Smooth muscle cell (in vitro differentiated cells): Measurements from ENCODE around the gene ZNF155. TPM values are rescaled to one million over a fixed set of nuclear protein-coding genes. Genes with fewer than 3 reads are reported as not detected.

Experiments
- DNase-seq: peaks from one replicate; lab custom pipeline; 2025; ENCODE audit not compliant: unreplicated experiment; lab: John Stamatoyannopoulos, UW
- H2AFZ ChIP-seq: fragments of 200-600 bp; sonication (generic); 2 replicates; pipeline ENCODE4 v1.6.0; 2016; ENCODE audit warnings: antibody characterized with exemption, low read depth, mild to moderate bottlenecking
- H3F3A ChIP-seq: fragments of 200-600 bp; sonication (generic); 2 replicates; pipeline ENCODE4 v1.6.0; 2017; ENCODE audit warnings: antibody characterized with exemption, low read depth
- H3K27ac ChIP-seq: fragments of 200-600 bp; sonication (generic); 2 replicates; pipeline ENCODE4 v1.5.1; 2016; ENCODE audit warnings: low read depth, mild to moderate bottlenecking
- H3K27me3 ChIP-seq: fragments of 200-600 bp; sonication (generic); 2 replicates; pipeline ENCODE4 v1.6.1; 2016; ENCODE audit warnings: low read depth, mild to moderate bottlenecking
- H3K36me3 ChIP-seq: fragments of 200-600 bp; sonication (generic); 2 replicates; pipeline ENCODE4 v1.5.1; 2016; ENCODE audit warnings: low read depth
- H3K4me1 ChIP-seq: fragments of 200-600 bp; sonication (generic); 2 replicates; pipeline ENCODE4 v1.5.1; 2016; ENCODE audit warnings: low read depth
- H3K4me2 ChIP-seq: fragments of 200-600 bp; sonication (generic); 2 replicates; pipeline ENCODE4 v1.6.0; 2016; ENCODE audit warnings: mild to moderate bottlenecking
- H3K4me3 ChIP-seq: fragments of 200-600 bp; sonication (generic); 2 replicates; pipeline ENCODE4 v1.5.1; 2016; ENCODE audit warnings: mild to moderate bottlenecking
- H3K79me2 ChIP-seq: fragments of 200-600 bp; sonication (generic); 2 replicates; pipeline ENCODE4 v1.6.0; 2016; ENCODE audit warnings: low read depth, mild to moderate bottlenecking
- H3K9ac ChIP-seq: fragments of 200-600 bp; sonication (generic); 2 replicates; pipeline ENCODE4 v1.6.0; 2016; ENCODE audit warnings: low read depth
- H3K9me3 ChIP-seq: fragments of 200-600 bp; sonication (generic); replicated peaks from 2 replicates; pipeline ENCODE4 v1.5.1; 2016; ENCODE audit warnings: low read depth
- H4K20me1 ChIP-seq: fragments of 200-600 bp; sonication (generic); 2 replicates; pipeline ENCODE4 v1.6.0; 2016; ENCODE audit warnings: low read depth
- CTCF ChIP-seq: fragments of 200-600 bp; sonication (generic); IDR thresholded peaks from 2 replicates; pipeline ENCODE4 v1.5.1; 2017; ENCODE audit warnings: borderline replicate concordance, mild to moderate bottlenecking, antibody characterized with exemption; ENCODE audit not compliant: insufficient read depth, poor library complexity, severe bottlenecking
- WGBS: methylation state at CpG from one replicate; pipeline ENCODE4 v1.1.7; 2016; ENCODE audit warnings: low lambda C conversion rate; 5-methylcytosine and 5-hydroxymethylcytosine counted together
- polyA plus RNA-seq: library from polyadenylated mRNA; unstranded; fragments of >200 nt; fragmentation: Nextera tagmentation; extraction: Ambion mirVana; gene quantifications from 2 replicates; pipeline ENCODE4 v1.2.1, GENCODE V29; 2016
- total RNA-seq: library from RNA; depleted of rRNA; stranded (reverse); fragments of >200 nt; gene quantifications from 2 replicates; pipeline ENCODE4 v1.2.3, GENCODE V29; 2014

Gene ZNF155
- total RNA-seq, result 4.1 and 11.9 TPM in 2 replicates
- 1.2 and 5.5 TPM in 2 replicates for polyA plus RNA-seq

- Histone ChIP-seq H3K4me2 (peak within 1 kb of the TSS; percentile 99), H3F3A (no peaks in the 10 kb centered on the region), H3K4me3 (peak within 1 kb of the TSS; percentile 83), H4K20me1 (no peaks in the 10 kb centered on the region), H3K27ac (no peak within 1 kb of the TSS), H3K36me3 (peaks cover 3% of the 10 kb centered on the region), H3K79me2 (peaks cover 24% of the 10 kb centered on the region), H3K9ac (peak within 1 kb of the TSS; percentile 85), H3K4me1 (peaks cover 10% of the 10 kb centered on the region), H2AFZ (peak within 1 kb of the TSS; percentile 97), H3K9me3 (no peaks in the 10 kb centered on the region), H3K27me3 (no peaks in the 10 kb centered on the region)
- TF ChIP-seq CTCF, result no peak
- WGBS, result 1% methylated on average over 35 of the region's 40 CpGs
- DNase-seq, result peak; percentile 28
These were observed at the start of gene ZNF155 for GRCh38 chr19:43983912-43984686. TSS of gene ZNF155 (plus strand) at chr19:43984188. CDS start at chr19:43988544, 4,356 bp downstream.

- under 1% methylated on average over 42 of the region's 42 CpGs for WGBS
- peak within 1 kb of the TSS; percentile 66 for H3K9ac ChIP-seq
These were observed 48.8 kb upstream of the ZNF155 start, which contains the start of gene ZNF45 for GRCh38 chr19:43934985-43935708. TSS of gene ZNF45 (minus strand) at chr19:43935282. CDS start at chr19:43922185, 13,097 bp downstream.

GRCh38 chr19:43936188-43936587 is 47.8 kb upstream of the ZNF155 start:
- peaks cover 5% of the 10 kb centered on the region for H3K36me3 ChIP-seq
- no peaks in the 10 kb centered on the region for H3F3A ChIP-seq
- H3K4me3 ChIP-seq, result no peak overlapping the region
- peaks cover 14% of the 10 kb centered on the region for H3K79me2 ChIP-seq
- TF ChIP-seq CTCF, result no peak
- no peaks in the 10 kb centered on the region for H3K9me3 ChIP-seq
- H3K27me3 ChIP-seq, result no peaks in the 10 kb centered on the region
- H3K4me1 ChIP-seq, result peaks cover 8% of the 10 kb centered on the region
- H3K27ac ChIP-seq, result no peak overlapping the region
- WGBS, result 84% methylated on average over 5 of the region's 5 CpGs
- H3K4me2 ChIP-seq, result no peak overlapping the region
- DNase-seq, result no peak
- no peak overlapping the region for H3K9ac ChIP-seq
- no peaks in the 10 kb centered on the region for H4K20me1 ChIP-seq
- H2AFZ ChIP-seq, result peak overlapping the region; percentile 100

More at GRCh38 chr19:43934985-43935708, 48.8 kb upstream of the ZNF155 start, which contains the start of gene ZNF45:
- no peaks in the 10 kb centered on the region for H4K20me1 ChIP-seq
- H2AFZ ChIP-seq, result peak within 1 kb of the TSS; percentile 100
- peaks cover 15% of the 10 kb centered on the region for H3K36me3 ChIP-seq
- H3K4me3 ChIP-seq, result peak within 1 kb of the TSS; percentile 80
- peak within 1 kb of the TSS; percentile 95 for H3K4me2 ChIP-seq
- DNase-seq, result peak; percentile 76
- H3F3A ChIP-seq, result no peaks in the 10 kb centered on the region
- no peaks in the 10 kb centered on the region for H3K27me3 ChIP-seq
- no peak for TF ChIP-seq CTCF
- peak within 1 kb of the TSS; percentile 58 for H3K27ac ChIP-seq
- H3K9me3 ChIP-seq, result no peaks in the 10 kb centered on the region
- H3K4me1 ChIP-seq, result peaks cover 8% of the 10 kb centered on the region
- H3K79me2 ChIP-seq, result peaks cover 14% of the 10 kb centered on the region
